K562 (cell line): ENCODE data around the gene TMC4. TPM values are rescaled to one million over a fixed set of nuclear protein-coding genes. Genes with fewer than 3 reads are reported as not detected.
A peak's percentile ranks its signal among the peaks of the same experiment; 100 is the strongest.

Experiments
- DDX20 ChIP-seq: fragments of 450-650 bp; IDR thresholded peaks from 2 replicates; pipeline ENCODE4 v1.6.1; 2016; ENCODE audit warnings: missing genetic modification characterization, low read depth, mild to moderate bottlenecking, missing compliant biosample characterization, moderate library complexity
- IRF2 ChIP-seq: sonication (generic); formaldehyde crosslinking; IDR thresholded peaks from 2 replicates; pipeline ENCODE4 v1.8.1; 2022; ENCODE audit warnings: mild to moderate bottlenecking, missing genetic modification reagents
- LEF1 ChIP-seq: fragments of 450-650 bp; IDR thresholded peaks from 2 replicates; pipeline ENCODE4 v1.6.1; 2016; ENCODE audit warnings: mild to moderate bottlenecking
- TBL1XR1 ChIP-seq, 2 experiments: IDR thresholded peaks; 2 replicates each; pipeline ENCODE4 v1.6.1; 2012; ENCODE audit warnings: improper control_type of control experiment in 2 of 2, low read length in 2 of 2, mild to moderate bottlenecking in 1 of 2
- polyA plus RNA-seq, 8 experiments: library from polyadenylated mRNA; depleted of rRNA in 4 of 8; stranded (reverse) in 5 of 8; unstranded in 3 of 8; fragments of >200 nt; fragmentation: Nextera tagmentation in 2 of 8; fragmentation: Illumina TruSeq in 1 of 8; extraction: Ambion mirVana in 2 of 8; extraction: Trizol in 1 of 8; gene quantifications; 2 replicates each; pipeline versions ENCODE4 v1.2.1 to v1.2.3, GENCODE V29; 2011 to 2014; ENCODE audit warnings: inconsistent platforms in 1 of 8, missing spikeins in 1 of 8
- total RNA-seq, 7 experiments: library from RNA; depleted of rRNA in 6 of 7; stranded (reverse); fragments of >200 nt in 6 of 7; fragmentation: Illumina TruSeq in 2 of 7; extraction: Trizol in 2 of 7; gene quantifications; 2 replicates each; pipeline versions ENCODE4 v1.2.1 to v1.2.3, GENCODE V29; 2011 to 2021; ENCODE audit warnings: low replicate concordance in 1 of 7
- TF ChIP-seq, protein P1 (sequence below): sonication (generic); formaldehyde crosslinking; IDR thresholded peaks from 2 replicates; pipeline ENCODE4 v1.8.0; 2022; ENCODE audit warnings: missing genetic modification reagents, mild to moderate bottlenecking, borderline replicate concordance
- TF ChIP-seq, protein P2 (sequence below): fragments of 250-450 bp; sonication (Bioruptor Pico); IDR thresholded peaks from 2 replicates; pipeline ENCODE4 v1.6.1; 2021; ENCODE audit warnings: mild to moderate bottlenecking
- TF ChIP-seq, protein P3 (sequence below): fragments of 250-450 bp; sonication (Bioruptor Pico); IDR thresholded peaks from 2 replicates; pipeline ENCODE4 v1.5.0; 2021
- TF ChIP-seq, protein P4 (sequence below): fragments of 450-650 bp; formaldehyde crosslinking; IDR thresholded peaks from 2 replicates; pipeline ENCODE4 v1.4.0; 2022; ENCODE audit warnings: mild to moderate bottlenecking, moderate library complexity
- TF ChIP-seq, protein P5 (sequence below), 2 experiments: fragments of 450-650 bp in 1 of 2; sonication (generic) in 1 of 2; formaldehyde crosslinking in 1 of 2; IDR thresholded peaks in 1 of 2; conservative IDR thresholded peaks in 1 of 2; 2 replicates each; pipeline versions ENCODE4 v1.6.1 to v1.8.1; 2016 to 2023; ENCODE audit warnings: mild to moderate bottlenecking in 2 of 2, moderate library complexity in 2 of 2, inconsistent platforms in 1 of 2, missing genetic modification reagents in 1 of 2
- TF ChIP-seq, protein P6 (sequence below), 2 experiments: fragments of 450-650 bp in 1 of 2; sonication (generic) in 1 of 2; formaldehyde crosslinking; conservative IDR thresholded peaks; 2 replicates each; pipeline versions ENCODE4 v1.4.0 to v1.8.1; 2020 to 2022; ENCODE audit warnings: mild to moderate bottlenecking in 1 of 2, missing genetic modification reagents in 1 of 2
- TF ChIP-seq, protein P7 (sequence below), 2 experiments: fragments of 450-650 bp in 1 of 2; IDR thresholded peaks; 2 replicates each; pipeline ENCODE4 v1.6.1; 2011 to 2017; ENCODE audit warnings: low read depth in 2 of 2, antibody characterized with exemption in 1 of 2, borderline replicate concordance in 1 of 2, low read length in 1 of 2, mild to moderate bottlenecking in 1 of 2, mixed read lengths in 1 of 2; ENCODE audit not compliant: control insufficient read depth in 1 of 2

TMC4 gene
- total and polyA plus RNA-seq, 9 of the 15 experiments (the other 6 are each of a cell fraction or from before 2014, with no cell fraction given): 0.12 to 0.79 (median 0.36) TPM; not detected in 2

DNA sequence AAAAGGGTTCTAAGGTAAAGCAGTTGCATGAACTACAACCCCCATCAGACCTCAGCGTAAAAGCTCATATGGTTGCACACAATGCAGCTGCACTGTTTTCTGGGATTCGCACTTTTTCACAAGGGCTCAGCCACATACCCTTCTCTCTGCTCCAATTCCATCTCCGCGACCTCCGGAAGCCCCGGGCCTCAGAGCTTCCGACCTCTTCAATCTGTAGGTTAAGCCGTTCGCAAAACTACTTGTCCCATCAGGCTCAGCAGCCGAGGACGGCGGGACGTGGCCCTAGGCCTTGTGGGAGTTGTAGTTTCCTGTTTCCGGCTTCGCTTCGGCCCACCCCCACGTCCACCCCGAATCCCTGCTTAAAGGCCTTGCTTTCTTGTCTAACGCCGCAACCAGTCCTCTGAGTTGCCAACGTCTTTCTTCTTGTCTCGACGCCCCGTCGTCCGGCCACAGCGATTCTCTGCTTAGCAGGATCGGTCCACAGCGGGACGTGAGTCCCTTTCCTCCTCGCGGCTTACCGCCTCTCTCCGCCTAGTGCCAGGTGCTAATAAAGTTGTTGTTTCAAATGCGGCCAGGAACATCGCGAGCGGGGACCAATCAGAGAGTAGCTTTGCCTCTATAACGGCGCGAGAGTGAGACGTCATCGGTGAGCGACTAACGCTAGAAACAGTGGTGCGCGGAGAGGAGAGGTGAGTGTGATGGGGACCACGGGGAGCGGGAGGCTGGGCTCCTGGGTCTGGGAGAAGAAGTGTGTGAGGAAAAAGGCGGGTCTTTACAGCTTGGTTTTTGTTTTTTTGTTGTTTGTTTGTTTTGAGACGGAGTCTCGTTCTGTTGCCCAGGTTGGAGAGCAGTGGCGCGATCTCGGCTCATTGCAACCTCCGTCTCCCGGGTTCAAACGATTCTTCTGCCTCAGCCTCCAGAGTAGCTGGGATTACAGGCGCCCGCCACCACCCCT, 57.6 kb downstream of the TMC4 start, which contains the start of the genes PRPF31 and TFPT (continued):
- TF ChIP-seq, protein P1, sequence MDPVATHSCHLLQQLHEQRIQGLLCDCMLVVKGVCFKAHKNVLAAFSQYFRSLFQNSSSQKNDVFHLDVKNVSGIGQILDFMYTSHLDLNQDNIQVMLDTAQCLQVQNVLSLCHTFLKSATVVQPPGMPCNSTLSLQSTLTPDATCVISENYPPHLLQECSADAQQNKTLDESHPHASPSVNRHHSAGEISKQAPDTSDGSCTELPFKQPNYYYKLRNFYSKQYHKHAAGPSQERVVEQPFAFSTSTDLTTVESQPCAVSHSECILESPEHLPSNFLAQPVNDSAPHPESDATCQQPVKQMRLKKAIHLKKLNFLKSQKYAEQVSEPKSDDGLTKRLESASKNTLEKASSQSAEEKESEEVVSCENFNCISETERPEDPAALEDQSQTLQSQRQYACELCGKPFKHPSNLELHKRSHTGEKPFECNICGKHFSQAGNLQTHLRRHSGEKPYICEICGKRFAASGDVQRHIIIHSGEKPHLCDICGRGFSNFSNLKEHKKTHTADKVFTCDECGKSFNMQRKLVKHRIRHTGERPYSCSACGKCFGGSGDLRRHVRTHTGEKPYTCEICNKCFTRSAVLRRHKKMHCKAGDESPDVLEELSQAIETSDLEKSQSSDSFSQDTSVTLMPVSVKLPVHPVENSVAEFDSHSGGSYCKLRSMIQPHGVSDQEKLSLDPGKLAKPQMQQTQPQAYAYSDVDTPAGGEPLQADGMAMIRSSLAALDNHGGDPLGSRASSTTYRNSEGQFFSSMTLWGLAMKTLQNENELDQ (CRISPR knock-in tag): no peak
- TF ChIP-seq TBL1XR1 (IDR thresholded peaks at IDR 0.05; ENCODE audit: low read length in 2 of 2) (peak in 1 of 2 experiments; percentile 90; a peak in 3 of 4 replicates), IRF2 (CRISPR knock-in tag) (no peak), LEF1 (peak; percentile 30; the same call in 1 of the 2 replicates), DDX20 (tag) (no peak)
- TF ChIP-seq, protein P2, sequence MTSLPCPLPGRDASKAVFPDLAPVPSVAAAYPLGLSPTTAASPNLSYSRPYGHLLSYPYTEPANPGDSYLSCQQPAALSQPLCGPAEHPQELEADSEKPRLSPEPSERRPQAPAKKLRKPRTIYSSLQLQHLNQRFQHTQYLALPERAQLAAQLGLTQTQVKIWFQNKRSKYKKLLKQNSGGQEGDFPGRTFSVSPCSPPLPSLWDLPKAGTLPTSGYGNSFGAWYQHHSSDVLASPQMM: no peak
- TF ChIP-seq, protein P3, sequence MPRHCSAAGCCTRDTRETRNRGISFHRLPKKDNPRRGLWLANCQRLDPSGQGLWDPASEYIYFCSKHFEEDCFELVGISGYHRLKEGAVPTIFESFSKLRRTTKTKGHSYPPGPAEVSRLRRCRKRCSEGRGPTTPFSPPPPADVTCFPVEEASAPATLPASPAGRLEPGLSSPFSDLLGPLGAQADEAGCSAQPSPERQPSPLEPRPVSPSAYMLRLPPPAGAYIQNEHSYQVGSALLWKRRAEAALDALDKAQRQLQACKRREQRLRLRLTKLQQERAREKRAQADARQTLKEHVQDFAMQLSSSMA: no peak
- TF ChIP-seq, protein P4, sequence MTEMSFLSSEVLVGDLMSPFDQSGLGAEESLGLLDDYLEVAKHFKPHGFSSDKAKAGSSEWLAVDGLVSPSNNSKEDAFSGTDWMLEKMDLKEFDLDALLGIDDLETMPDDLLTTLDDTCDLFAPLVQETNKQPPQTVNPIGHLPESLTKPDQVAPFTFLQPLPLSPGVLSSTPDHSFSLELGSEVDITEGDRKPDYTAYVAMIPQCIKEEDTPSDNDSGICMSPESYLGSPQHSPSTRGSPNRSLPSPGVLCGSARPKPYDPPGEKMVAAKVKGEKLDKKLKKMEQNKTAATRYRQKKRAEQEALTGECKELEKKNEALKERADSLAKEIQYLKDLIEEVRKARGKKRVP (CRISPR knock-in tag): peak; percentile 38; the same call in 1 of the 2 replicates
- TF ChIP-seq, protein P5, sequence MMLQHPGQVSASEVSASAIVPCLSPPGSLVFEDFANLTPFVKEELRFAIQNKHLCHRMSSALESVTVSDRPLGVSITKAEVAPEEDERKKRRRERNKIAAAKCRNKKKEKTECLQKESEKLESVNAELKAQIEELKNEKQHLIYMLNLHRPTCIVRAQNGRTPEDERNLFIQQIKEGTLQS (IDR thresholded peaks at IDR 0.05): peak; percentile 27; the same call in 1 of the 2 replicates
- TF ChIP-seq, protein P5 (CRISPR knock-in tag; conservative IDR thresholded peaks at IDR 0.05): peak; percentile 84; the same call in 1 of the 2 replicates
- TF ChIP-seq, protein P6, sequence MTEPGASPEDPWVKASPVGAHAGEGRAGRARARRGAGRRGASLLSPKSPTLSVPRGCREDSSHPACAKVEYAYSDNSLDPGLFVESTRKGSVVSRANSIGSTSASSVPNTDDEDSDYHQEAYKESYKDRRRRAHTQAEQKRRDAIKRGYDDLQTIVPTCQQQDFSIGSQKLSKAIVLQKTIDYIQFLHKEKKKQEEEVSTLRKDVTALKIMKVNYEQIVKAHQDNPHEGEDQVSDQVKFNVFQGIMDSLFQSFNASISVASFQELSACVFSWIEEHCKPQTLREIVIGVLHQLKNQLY (CRISPR knock-in tag; conservative IDR thresholded peaks at IDR 0.05): no peak
- TF ChIP-seq, protein P7, sequence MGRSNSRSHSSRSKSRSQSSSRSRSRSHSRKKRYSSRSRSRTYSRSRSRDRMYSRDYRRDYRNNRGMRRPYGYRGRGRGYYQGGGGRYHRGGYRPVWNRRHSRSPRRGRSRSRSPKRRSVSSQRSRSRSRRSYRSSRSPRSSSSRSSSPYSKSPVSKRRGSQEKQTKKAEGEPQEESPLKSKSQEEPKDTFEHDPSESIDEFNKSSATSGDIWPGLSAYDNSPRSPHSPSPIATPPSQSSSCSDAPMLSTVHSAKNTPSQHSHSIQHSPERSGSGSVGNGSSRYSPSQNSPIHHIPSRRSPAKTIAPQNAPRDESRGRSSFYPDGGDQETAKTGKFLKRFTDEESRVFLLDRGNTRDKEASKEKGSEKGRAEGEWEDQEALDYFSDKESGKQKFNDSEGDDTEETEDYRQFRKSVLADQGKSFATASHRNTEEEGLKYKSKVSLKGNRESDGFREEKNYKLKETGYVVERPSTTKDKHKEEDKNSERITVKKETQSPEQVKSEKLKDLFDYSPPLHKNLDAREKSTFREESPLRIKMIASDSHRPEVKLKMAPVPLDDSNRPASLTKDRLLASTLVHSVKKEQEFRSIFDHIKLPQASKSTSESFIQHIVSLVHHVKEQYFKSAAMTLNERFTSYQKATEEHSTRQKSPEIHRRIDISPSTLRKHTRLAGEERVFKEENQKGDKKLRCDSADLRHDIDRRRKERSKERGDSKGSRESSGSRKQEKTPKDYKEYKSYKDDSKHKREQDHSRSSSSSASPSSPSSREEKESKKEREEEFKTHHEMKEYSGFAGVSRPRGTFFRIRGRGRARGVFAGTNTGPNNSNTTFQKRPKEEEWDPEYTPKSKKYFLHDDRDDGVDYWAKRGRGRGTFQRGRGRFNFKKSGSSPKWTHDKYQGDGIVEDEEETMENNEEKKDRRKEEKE (IDR thresholded peaks at IDR 0.05; ENCODE audit: borderline replicate concordance in 1 of 2, control insufficient read depth in 1 of 2, low read depth in 2 of 2, low read length in 1 of 2): no peak
